Neural progenitor cell (in vitro differentiated cells): ENCODE measurements around the gene PCSK5. TPM values are rescaled to one million over a fixed set of nuclear protein-coding genes. Genes with fewer than 3 reads are reported as not detected.
A peak's percentile ranks its signal among the peaks of the same experiment; 100 is the strongest.
"Not testable (repeated sequence)": the region's sequence is repeated elsewhere in the genome, so short reads cannot be mapped to it uniquely, and the experiment has no call there.

Experiments
- DNase-seq: peaks from one replicate; pipeline ENCODE4 v3.0.0-alpha.2; 2016; ENCODE audit warnings: low spot score
- H2AFZ ChIP-seq: fragments of 200-600 bp; sonication (generic); replicated peaks from 2 replicates; pipeline ENCODE4 v1.6.1; 2016; ENCODE audit warnings: antibody characterized with exemption
- H3F3A ChIP-seq: fragments of 200-600 bp; sonication (generic); 2 replicates; pipeline ENCODE4 v1.6.1; 2016; ENCODE audit warnings: antibody characterized with exemption, low read depth
- H3K27ac ChIP-seq: fragments of 200-600 bp; sonication (generic); 2 replicates; pipeline ENCODE4 v1.5.1; 2016; ENCODE audit warnings: mild to moderate bottlenecking
- H3K27me3 ChIP-seq: fragments of 200-600 bp; sonication (generic); 2 replicates; pipeline ENCODE4 v1.6.1; 2016; ENCODE audit warnings: mild to moderate bottlenecking, moderate library complexity
- H3K36me3 ChIP-seq: fragments of 200-600 bp; sonication (generic); 2 replicates; pipeline ENCODE4 v1.5.1; 2016
- H3K4me1 ChIP-seq: fragments of 200-600 bp; sonication (generic); 2 replicates; pipeline ENCODE4 v1.6.1; 2016; ENCODE audit warnings: mixed run types
- H3K4me2 ChIP-seq: fragments of 200-600 bp; sonication (generic); 2 replicates; pipeline ENCODE4 v1.6.1; 2016
- H3K4me3 ChIP-seq: fragments of 200-600 bp; sonication (generic); 2 replicates; pipeline ENCODE4 v1.5.1; 2016
- H3K79me2 ChIP-seq: fragments of 200-600 bp; sonication (generic); 2 replicates; pipeline ENCODE4 v1.6.1; 2016; ENCODE audit warnings: low read depth
- H3K9ac ChIP-seq: fragments of 200-600 bp; sonication (generic); 2 replicates; pipeline ENCODE4 v1.6.1; 2016
- H3K9me3 ChIP-seq: fragments of 200-600 bp; sonication (generic); 2 replicates; pipeline ENCODE4 v1.5.1; 2016; ENCODE audit warnings: low read depth
- H4K20me1 ChIP-seq: fragments of 200-600 bp; sonication (generic); 2 replicates; pipeline ENCODE4 v1.6.1; 2016; ENCODE audit warnings: low read depth
- H3K27ac Mint-ChIP-seq: 3 replicates; pipeline ENCODE4 v1.8.0; 2021; ENCODE audit warnings: mixed read lengths
- H3K27me3 Mint-ChIP-seq: 2 replicates; pipeline ENCODE4 v1.8.0; 2022; ENCODE audit warnings: low read depth, mild to moderate bottlenecking, inconsistent platforms, moderate library complexity, mixed read lengths; ENCODE audit not compliant: insufficient read depth
- H3K36me3 Mint-ChIP-seq: 3 replicates; pipeline ENCODE4 v1.8.0; 2021; ENCODE audit warnings: mixed read lengths
- H3K4me1 Mint-ChIP-seq: 3 replicates; pipeline ENCODE4 v1.8.0; 2021; ENCODE audit warnings: mixed read lengths
- H3K4me3 Mint-ChIP-seq: 3 replicates; pipeline ENCODE4 v1.8.0; 2021; ENCODE audit warnings: mild to moderate bottlenecking, moderate library complexity, mixed read lengths
- H3K9me3 Mint-ChIP-seq: 3 replicates; pipeline ENCODE4 v1.8.0; 2020; ENCODE audit warnings: mixed read lengths
- EZH2 ChIP-seq: fragments of 200-600 bp; sonication (generic); IDR thresholded peaks from 2 replicates; pipeline ENCODE4 v1.6.1; 2017; ENCODE audit warnings: antibody characterized with exemption, mild to moderate bottlenecking, moderate library complexity
- EZH2phosphoT487 ChIP-seq: fragments of 200-600 bp; sonication (generic); IDR thresholded peaks from 2 replicates; pipeline ENCODE4 v1.6.1; 2017; ENCODE audit warnings: antibody characterized with exemption
- total RNA-seq: library from RNA; depleted of rRNA; stranded (reverse); fragments of >200 nt; gene quantifications from 2 replicates; pipeline ENCODE4 v1.2.3, GENCODE V29; 2015; ENCODE audit warnings: low replicate concordance
- TF ChIP-seq, protein P1 (sequence below): fragments of 200-600 bp; sonication (generic); IDR thresholded peaks from 2 replicates; pipeline ENCODE4 v1.5.1; 2017; ENCODE audit warnings: antibody characterized with exemption, mild to moderate bottlenecking

The PCSK5 gene
- total RNA-seq, 1 donor from 2014 or later = 23.4 TPM

- Mint-ChIP-seq H3K9me3 (no peaks in the 10 kb centered on the region), H3K27ac (peak overlapping the region; percentile 88), H3K4me1 (peaks cover 48% of the 10 kb centered on the region), H3K4me3 (peak overlapping the region; percentile 10), H3K36me3 (peaks cover 9% of the 10 kb centered on the region), H3K27me3 (no peaks in the 10 kb centered on the region)
- peak overlapping the region; percentile 80 for H3K27ac ChIP-seq
- H3K4me3 ChIP-seq = peak overlapping the region; percentile 19
- H3K4me2 ChIP-seq = peak overlapping the region; percentile 55
- H3K9me3 ChIP-seq = no peaks in the 10 kb centered on the region
- H4K20me1 ChIP-seq = peaks cover 8% of the 10 kb centered on the region
- no peaks in the 10 kb centered on the region for H3K36me3 ChIP-seq
- DNase-seq = no peak
- peaks cover 42% of the 10 kb centered on the region for H3K4me1 ChIP-seq
- no peak for TF ChIP-seq EZH2phosphoT487
- H3K9ac ChIP-seq = no peak overlapping the region
- H3F3A ChIP-seq = peaks cover 17% of the 10 kb centered on the region
- H3K79me2 ChIP-seq = peaks cover 24% of the 10 kb centered on the region
- H2AFZ ChIP-seq = no peak overlapping the region
- no peaks in the 10 kb centered on the region for H3K27me3 ChIP-seq
These were observed 70.1 kb downstream of the PCSK5 start for GRCh38 chr9:75960551-75960950.

DNA sequence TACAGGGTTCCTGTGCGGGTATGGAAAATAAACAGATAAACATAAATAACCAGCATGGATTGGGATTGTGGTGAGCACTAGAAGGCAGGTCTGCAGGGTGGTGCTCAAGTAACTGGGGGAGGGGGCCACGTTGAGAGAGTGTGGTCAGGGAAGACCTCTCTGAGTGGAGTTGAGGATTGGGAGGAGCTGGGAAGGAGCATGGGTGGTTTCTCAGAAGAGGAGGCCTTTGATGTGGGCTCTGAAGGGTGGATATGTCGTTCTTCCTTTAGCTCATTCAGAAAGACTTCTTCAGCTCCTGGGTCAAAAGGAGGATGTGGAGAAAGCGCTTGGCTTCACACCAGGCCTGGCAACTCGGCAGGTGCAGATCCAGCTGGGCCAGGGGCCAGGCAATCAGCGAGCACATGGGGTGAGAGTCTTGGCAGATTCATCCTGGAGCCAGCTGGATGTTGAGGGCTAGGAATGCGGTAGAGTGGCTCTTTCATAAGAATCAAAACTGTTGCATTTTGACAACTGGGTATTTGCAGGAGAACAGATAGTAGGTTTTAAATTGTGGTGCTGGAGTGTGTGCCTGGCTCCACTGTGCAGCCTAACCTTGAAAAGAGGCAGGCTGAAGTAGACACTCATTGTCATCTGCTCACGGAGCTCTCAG, 71.7 kb downstream of the PCSK5 start:
- peaks cover 27% of the 10 kb centered on the region for H3K79me2 ChIP-seq
- no peak for TF ChIP-seq EZH2phosphoT487
- no peak for TF ChIP-seq EZH2
- TF ChIP-seq, protein P1, sequence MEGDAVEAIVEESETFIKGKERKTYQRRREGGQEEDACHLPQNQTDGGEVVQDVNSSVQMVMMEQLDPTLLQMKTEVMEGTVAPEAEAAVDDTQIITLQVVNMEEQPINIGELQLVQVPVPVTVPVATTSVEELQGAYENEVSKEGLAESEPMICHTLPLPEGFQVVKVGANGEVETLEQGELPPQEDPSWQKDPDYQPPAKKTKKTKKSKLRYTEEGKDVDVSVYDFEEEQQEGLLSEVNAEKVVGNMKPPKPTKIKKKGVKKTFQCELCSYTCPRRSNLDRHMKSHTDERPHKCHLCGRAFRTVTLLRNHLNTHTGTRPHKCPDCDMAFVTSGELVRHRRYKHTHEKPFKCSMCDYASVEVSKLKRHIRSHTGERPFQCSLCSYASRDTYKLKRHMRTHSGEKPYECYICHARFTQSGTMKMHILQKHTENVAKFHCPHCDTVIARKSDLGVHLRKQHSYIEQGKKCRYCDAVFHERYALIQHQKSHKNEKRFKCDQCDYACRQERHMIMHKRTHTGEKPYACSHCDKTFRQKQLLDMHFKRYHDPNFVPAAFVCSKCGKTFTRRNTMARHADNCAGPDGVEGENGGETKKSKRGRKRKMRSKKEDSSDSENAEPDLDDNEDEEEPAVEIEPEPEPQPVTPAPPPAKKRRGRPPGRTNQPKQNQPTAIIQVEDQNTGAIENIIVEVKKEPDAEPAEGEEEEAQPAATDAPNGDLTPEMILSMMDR = no peak
- H3K4me3 ChIP-seq = no peak overlapping the region
- Mint-ChIP-seq H3K4me1 (peaks cover 43% of the 10 kb centered on the region), H3K27me3 (no peaks in the 10 kb centered on the region), H3K36me3 (peaks cover 12% of the 10 kb centered on the region), H3K27ac (peak overlapping the region; percentile 38), H3K9me3 (peaks cover 3% of the 10 kb centered on the region), H3K4me3 (no peak overlapping the region)
- no peak overlapping the region for H3K27ac ChIP-seq
- no peak overlapping the region for H3K9ac ChIP-seq
- H3K4me2 ChIP-seq = no peak overlapping the region
- H3K36me3 ChIP-seq = no peaks in the 10 kb centered on the region
- DNase-seq = no peak
- peaks cover 8% of the 10 kb centered on the region for H4K20me1 ChIP-seq
- no peaks in the 10 kb centered on the region for H3K9me3 ChIP-seq
- peaks cover 35% of the 10 kb centered on the region for H3K4me1 ChIP-seq
- no peaks in the 10 kb centered on the region for H3K27me3 ChIP-seq
- no peak overlapping the region for H2AFZ ChIP-seq
- peaks cover 17% of the 10 kb centered on the region for H3F3A ChIP-seq

GRCh38 chr9:75962662-75963036, 72.2 kb downstream of the PCSK5 start:
- no peaks in the 10 kb centered on the region for H3K36me3 ChIP-seq
- Mint-ChIP-seq H3K4me1 (peaks cover 43% of the 10 kb centered on the region), H3K27ac (no peak overlapping the region), H3K9me3 (peaks cover 5% of the 10 kb centered on the region), H3K27me3 (no peaks in the 10 kb centered on the region), H3K36me3 (peaks cover 13% of the 10 kb centered on the region), H3K4me3 (no peak overlapping the region)
- H3K79me2 ChIP-seq = peaks cover 27% of the 10 kb centered on the region
- TF ChIP-seq EZH2phosphoT487 (no peak), EZH2 (no peak)
- TF ChIP-seq, protein P1 = no peak
- no peaks in the 10 kb centered on the region for H3K27me3 ChIP-seq
- no peak overlapping the region for H3K9ac ChIP-seq
- peaks cover 31% of the 10 kb centered on the region for H3K4me1 ChIP-seq
- H3K9me3 ChIP-seq = no peaks in the 10 kb centered on the region
- DNase-seq = no peak
- peaks cover 17% of the 10 kb centered on the region for H3F3A ChIP-seq
- H2AFZ ChIP-seq = no peak overlapping the region
- H3K4me3 ChIP-seq = no peak overlapping the region
- H3K4me2 ChIP-seq = no peak overlapping the region
- peaks cover 8% of the 10 kb centered on the region for H4K20me1 ChIP-seq
- H3K27ac ChIP-seq = no peak overlapping the region

- Histone ChIP-seq H3K79me2 (peaks cover 29% of the 10 kb centered on the region), H3K4me1 (peaks cover 30% of the 10 kb centered on the region), H3F3A (peaks cover 17% of the 10 kb centered on the region)
- not testable (repeated sequence) for H4K20me1 ChIP-seq, H3K27me3 Mint-ChIP-seq, H3K27ac Mint-ChIP-seq, DNase-seq, H3K9ac ChIP-seq, H3K27me3 ChIP-seq, H3K4me3 ChIP-seq, H3K27ac ChIP-seq, H3K9me3 ChIP-seq, H3K36me3 ChIP-seq, H2AFZ ChIP-seq, H3K9me3 Mint-ChIP-seq, H3K4me2 ChIP-seq, H3K4me3 Mint-ChIP-seq
- Mint-ChIP-seq H3K36me3 (peaks cover 13% of the 10 kb centered on the region), H3K4me1 (peaks cover 42% of the 10 kb centered on the region)
These were observed 72.8 kb downstream of the PCSK5 start for GRCh38 chr9:75963321-75963720.
